Tibial artery (tissue), 4 donors: ENCODE data around the gene L2HGDH.

Experiments used
- DNase-seq, 2 donors: peaks; one replicate each; pipeline ENCODE4 v3.0.0-alpha.2; 2019
- H3K27ac ChIP-seq, 2 donors: fragments of 200-600 bp; sonication (generic) in 1 of 2; 1 replicate in 1 of 2; 2 replicates in 1 of 2; pipeline ENCODE4 v1.5.1; 2018 to 2019; ENCODE audit warnings: mild to moderate bottlenecking in 1 of 2
- H3K27me3 ChIP-seq, 2 donors: fragments of 200-600 bp; sonication (generic) in 1 of 2; one replicate each; pipeline versions ENCODE4 v1.5.1 to v1.6.0; 2016 to 2019
- H3K36me3 ChIP-seq, 3 donors: fragments of 200-600 bp; sonication (generic) in 2 of 3; one replicate each; pipeline ENCODE4 v1.5.1; 2016 to 2019; ENCODE audit warnings: mild to moderate bottlenecking in 2 of 3
- H3K4me1 ChIP-seq, 4 donors: fragments of 200-600 bp; sonication (generic) in 2 of 4; 1 replicate in 3 of 4; 2 replicates in 1 of 4; pipeline ENCODE4 v1.5.1; 2016 to 2019
- H3K4me3 ChIP-seq, 2 donors: fragments of 200-600 bp; sonication (generic) in 1 of 2; 1 replicate in 1 of 2; 2 replicates in 1 of 2; pipeline ENCODE4 v1.5.1; 2018 to 2019; ENCODE audit warnings: mild to moderate bottlenecking in 2 of 2
- H3K9me3 ChIP-seq, 3 donors: fragments of 200-600 bp; sonication (generic) in 1 of 3; one replicate each; pipeline ENCODE4 v1.5.1; 2016 to 2019
- intact Hi-C: fragments of 100-400 bp; cut with DNase I; formaldehyde crosslinking; loops from one replicate; pipeline ENCODE4 v1.15.0; 2023; ENCODE audit warnings: low total_unique reads
- TF ChIP-seq, protein P1 (sequence below), 2 experiments: fragments of 200-600 bp in 1 of 2; fragments of 450-650 bp in 1 of 2; IDR thresholded peaks; one replicate each; pipeline ENCODE4 v1.5.1; 2017 to 2019; ENCODE audit warnings: antibody characterized with exemption in 2 of 2, mild to moderate bottlenecking in 1 of 2, moderate library complexity in 1 of 2

The L2HGDH gene

DNA sequence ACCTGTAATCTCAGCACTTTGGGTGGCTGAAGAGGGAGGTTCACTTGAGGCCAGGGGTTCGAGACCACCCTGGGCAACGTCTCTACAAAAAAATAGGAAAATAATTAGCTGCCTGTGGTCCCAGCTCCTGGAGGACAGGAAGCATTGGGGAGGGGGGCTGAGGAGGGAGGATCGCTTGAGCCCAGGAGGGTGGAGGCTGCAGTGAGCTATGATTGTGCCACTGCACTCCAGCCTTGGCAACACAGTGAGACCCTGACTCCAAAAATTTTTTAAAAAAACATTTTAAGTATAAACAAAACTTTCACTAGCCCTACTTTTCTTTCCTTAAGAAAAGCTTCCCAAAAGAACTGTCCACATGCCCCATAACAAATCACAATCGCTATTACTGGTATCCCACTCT, 1.6 kb downstream of the L2HGDH start:
- TF ChIP-seq, protein P1, sequence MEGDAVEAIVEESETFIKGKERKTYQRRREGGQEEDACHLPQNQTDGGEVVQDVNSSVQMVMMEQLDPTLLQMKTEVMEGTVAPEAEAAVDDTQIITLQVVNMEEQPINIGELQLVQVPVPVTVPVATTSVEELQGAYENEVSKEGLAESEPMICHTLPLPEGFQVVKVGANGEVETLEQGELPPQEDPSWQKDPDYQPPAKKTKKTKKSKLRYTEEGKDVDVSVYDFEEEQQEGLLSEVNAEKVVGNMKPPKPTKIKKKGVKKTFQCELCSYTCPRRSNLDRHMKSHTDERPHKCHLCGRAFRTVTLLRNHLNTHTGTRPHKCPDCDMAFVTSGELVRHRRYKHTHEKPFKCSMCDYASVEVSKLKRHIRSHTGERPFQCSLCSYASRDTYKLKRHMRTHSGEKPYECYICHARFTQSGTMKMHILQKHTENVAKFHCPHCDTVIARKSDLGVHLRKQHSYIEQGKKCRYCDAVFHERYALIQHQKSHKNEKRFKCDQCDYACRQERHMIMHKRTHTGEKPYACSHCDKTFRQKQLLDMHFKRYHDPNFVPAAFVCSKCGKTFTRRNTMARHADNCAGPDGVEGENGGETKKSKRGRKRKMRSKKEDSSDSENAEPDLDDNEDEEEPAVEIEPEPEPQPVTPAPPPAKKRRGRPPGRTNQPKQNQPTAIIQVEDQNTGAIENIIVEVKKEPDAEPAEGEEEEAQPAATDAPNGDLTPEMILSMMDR (IDR thresholded peaks at IDR 0.05) = no peak
- Histone ChIP-seq H3K4me1 (peaks cover 0 to 20% (median 12%) of the 10 kb centered on the region in 4 donors), H3K27me3 (no peaks in the 10 kb centered on the region), H3K27ac (no peak overlapping the region), H3K9me3 (no peaks in the 10 kb centered on the region), H3K4me3 (no peak overlapping the region), H3K36me3 (no peaks in the 10 kb centered on the region)
- no peak for DNase-seq
- intact Hi-C loops = loop anchor here (5.0 kb wide), 1 partner anchor 78 kb away; the partner anchor contains the start of gene SOS2

DNA sequence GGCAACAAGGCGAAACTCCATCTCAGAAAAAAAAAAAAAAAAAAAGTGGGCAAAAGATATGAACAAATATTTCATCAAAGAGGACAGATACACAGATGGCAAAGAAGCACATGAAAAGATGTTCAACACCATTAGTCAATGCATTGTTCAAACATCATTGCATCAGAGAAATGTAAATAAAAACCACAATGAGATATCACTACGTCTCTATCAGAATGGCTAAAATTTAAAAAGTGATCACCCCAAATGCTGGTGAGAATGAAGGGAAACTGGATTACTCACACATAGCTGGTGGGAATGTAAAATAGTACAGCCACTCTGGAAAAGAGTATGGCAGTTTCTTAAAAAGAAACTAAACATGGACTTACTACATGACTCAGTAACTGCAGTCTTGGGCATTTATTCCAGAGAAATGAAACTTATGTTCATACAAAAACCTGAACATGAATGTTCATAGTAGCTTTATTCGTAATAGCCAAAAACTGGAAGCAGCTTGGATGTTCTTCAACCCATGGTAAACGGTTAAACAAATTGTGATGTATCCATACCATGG, 3.6 kb downstream of the L2HGDH start:
- no peak for DNase-seq
- peaks cover 0 to 20% (median 11%) of the 10 kb centered on the region in 4 donors for H3K4me1 ChIP-seq
- no peak overlapping the region for H3K4me3 ChIP-seq
- H3K36me3 ChIP-seq = no peaks in the 10 kb centered on the region
- no peaks in the 10 kb centered on the region for H3K27me3 ChIP-seq
- H3K9me3 ChIP-seq = no peaks in the 10 kb centered on the region
- TF ChIP-seq, protein P1 (IDR thresholded peaks at IDR 0.05) = no peak
- intact Hi-C loops = no loop called here
- no peak overlapping the region for H3K27ac ChIP-seq

DNA sequence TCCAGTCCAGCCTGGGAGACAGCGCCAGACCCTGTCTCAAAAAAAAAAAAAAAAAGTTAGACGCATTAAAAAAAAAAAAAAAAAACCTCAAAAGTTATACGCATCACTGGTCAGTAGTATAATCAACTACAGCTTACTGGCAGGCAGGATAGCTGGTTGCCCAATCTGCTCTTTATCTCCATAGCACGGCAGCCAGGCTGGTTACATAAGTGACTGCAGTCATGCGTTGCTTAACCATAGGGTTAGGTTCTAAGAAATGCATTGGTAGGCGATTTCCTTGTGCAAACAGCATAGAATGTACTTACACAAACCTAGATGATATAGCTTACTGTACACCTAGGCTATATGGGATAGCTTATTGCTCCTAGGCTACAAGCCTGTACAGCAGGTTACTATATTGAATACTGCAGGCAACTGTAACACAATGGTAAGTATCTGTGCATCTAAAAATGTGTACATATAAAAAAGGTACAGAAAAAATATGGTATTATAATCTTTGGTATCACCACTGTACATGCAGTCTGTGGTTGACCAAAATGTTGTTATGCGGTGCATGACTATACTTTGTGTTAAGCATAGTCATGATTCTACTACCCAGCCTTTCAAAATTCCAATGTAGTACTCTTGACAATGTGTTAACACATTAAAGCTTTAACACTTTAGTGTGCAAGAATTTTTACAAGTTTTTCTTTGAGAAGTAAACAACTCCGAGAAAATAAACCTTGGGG, 8.1 kb downstream of the L2HGDH start:
- no peaks in the 10 kb centered on the region for H3K36me3 ChIP-seq
- no peaks in the 10 kb centered on the region for H3K4me1 ChIP-seq
- no peak for DNase-seq
- TF ChIP-seq, protein P1 (IDR thresholded peaks at IDR 0.05) = no peak
- no peaks in the 10 kb centered on the region for H3K27me3 ChIP-seq
- no peaks in the 10 kb centered on the region for H3K9me3 ChIP-seq
- intact Hi-C loops = no loop called here
- H3K27ac ChIP-seq = no peak overlapping the region
- H3K4me3 ChIP-seq = no peak overlapping the region

GRCh38 chr14:50301914-50302313, 10.1 kb downstream of the L2HGDH start:
- H3K9me3 ChIP-seq = no peaks in the 10 kb centered on the region
- no peaks in the 10 kb centered on the region for H3K36me3 ChIP-seq
- no peak overlapping the region for H3K4me3 ChIP-seq
- no peaks in the 10 kb centered on the region for H3K4me1 ChIP-seq
- TF ChIP-seq, protein P1 (IDR thresholded peaks at IDR 0.05) = no peak
- DNase-seq = no peak
- no peak overlapping the region for H3K27ac ChIP-seq
- H3K27me3 ChIP-seq = no peaks in the 10 kb centered on the region
- intact Hi-C loops = no loop called here

- intact Hi-C loops = no loop called here
- H3K4me3 ChIP-seq = no peak overlapping the region
- H3K9me3 ChIP-seq = no peaks in the 10 kb centered on the region
- H3K4me1 ChIP-seq = no peaks in the 10 kb centered on the region
- no peak overlapping the region for H3K27ac ChIP-seq
- no peaks in the 10 kb centered on the region for H3K36me3 ChIP-seq
- no peaks in the 10 kb centered on the region for H3K27me3 ChIP-seq
- TF ChIP-seq, protein P1 (IDR thresholded peaks at IDR 0.05) = no peak
- no peak for DNase-seq
Observed at GRCh38 chr14:50299585-50299984, 12.4 kb downstream of the L2HGDH start.
